GM18505 (cell line): ENCODE measurements around the gene SYPL2.
"Not testable (repeated sequence)": the region's sequence is repeated elsewhere in the genome, so short reads cannot be mapped to it uniquely, and the experiment has no call there.

Experiments used
- ATAC-seq: cut with Tn5 transposase; IDR thresholded peaks from one replicate; pipeline ENCODE4 v1.9.1; 2021; ENCODE audit not compliant: unreplicated experiment
- POLR2A ChIP-seq: IDR thresholded peaks from 4 replicates; pipeline ENCODE4 v1.6.1; 2011; ENCODE audit warnings: borderline replicate concordance; ENCODE audit not compliant: insufficient read depth, insufficient read length; ENCODE audit errors: extremely low read depth

SYPL2 gene

DNA sequence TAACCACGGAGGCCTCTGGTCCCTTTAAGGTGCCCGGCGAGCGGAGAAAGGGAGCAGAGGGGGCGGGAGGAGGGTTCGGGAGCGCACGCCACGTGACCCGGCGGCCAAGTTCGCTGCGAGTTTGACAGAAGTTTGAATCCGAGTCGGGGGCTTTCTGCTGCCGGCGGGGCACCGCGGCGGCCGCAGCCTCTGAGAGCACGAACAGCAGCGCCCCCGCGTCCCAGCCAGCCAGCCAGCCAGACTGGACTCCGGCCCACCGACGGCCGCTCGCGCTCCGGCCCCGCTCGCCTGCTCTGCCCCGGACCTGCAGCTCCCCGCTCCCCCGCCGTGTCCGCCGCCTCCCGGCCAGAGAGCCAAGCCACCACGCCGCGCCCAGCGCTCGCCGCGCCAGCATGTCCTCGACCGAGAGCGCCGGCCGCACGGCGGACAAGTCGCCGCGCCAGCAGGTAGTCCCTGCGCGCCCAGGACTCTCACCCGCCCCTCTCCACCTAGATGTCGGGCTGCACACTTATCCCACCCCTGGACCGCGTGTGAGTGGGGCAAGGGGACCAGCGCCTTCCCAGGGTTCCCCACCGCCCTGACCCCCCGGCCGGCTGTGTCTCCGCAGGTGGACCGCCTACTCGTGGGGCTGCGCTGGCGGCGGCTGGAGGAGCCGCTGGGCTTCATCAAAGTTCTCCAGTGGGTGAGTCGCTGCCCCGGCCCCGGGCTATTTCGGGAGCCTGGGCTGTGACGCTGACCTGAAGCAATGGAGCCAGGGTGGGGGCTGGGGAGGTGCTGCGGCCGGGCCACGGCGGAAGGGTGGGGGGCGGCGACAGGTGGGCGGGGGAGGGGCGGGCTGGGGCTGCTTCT is at the start of gene SYPL2:
TSS of gene SYPL2 (plus strand) at position 95 of the 849 bp plus-strand sequence. CDS start at position 393, 298 bp downstream.
- no peak for ATAC-seq
- TF ChIP-seq POLR2A = no peak

DNA sequence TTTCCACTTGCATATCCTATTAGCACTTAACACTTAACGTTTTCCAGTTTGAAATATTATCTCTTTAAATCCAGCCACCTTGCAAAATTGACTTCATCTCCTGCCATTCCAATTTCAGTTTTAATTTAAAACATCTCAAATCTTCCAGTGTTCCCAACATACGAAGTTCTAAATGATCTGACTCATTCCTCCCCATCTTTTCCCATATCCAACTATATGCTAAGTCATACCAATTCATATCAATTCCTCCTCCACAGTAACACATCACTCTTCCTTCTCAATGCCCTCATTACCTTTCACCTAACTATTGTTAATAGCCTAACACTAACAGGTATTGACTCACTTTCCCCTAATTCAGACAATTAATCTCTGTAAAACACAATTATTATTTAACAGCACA is 42.8 kb upstream of the SYPL2 start:
- no peak for ATAC-seq

GRCh38 chr1:109425391-109426280 is 40.7 kb upstream of the SYPL2 start:
- TF ChIP-seq POLR2A = no peak
- peak; percentile 30 for ATAC-seq

More for the DNA sequence above, 42.8 kb upstream of the SYPL2 start:
- no peak for TF ChIP-seq POLR2A

- peak; percentile 94 for ATAC-seq
- peak; percentile 96 for TF ChIP-seq POLR2A
These were observed 39.8 kb upstream of the SYPL2 start, which contains the start of gene PSMA5 for GRCh38 chr1:109426281-109427170. PSMA5 (minus strand) TSS chr1:109426448; CDS start chr1:109426330, 118 bp downstream.

- TF ChIP-seq POLR2A = no peak
- ATAC-seq = no peak
These were observed 39.2 kb upstream of the SYPL2 start for GRCh38 chr1:109427171-109427467.

- no peak for ATAC-seq
- TF ChIP-seq POLR2A = no peak
These were observed 34.0 kb upstream of the SYPL2 start for GRCh38 chr1:109432336-109432735.

DNA sequence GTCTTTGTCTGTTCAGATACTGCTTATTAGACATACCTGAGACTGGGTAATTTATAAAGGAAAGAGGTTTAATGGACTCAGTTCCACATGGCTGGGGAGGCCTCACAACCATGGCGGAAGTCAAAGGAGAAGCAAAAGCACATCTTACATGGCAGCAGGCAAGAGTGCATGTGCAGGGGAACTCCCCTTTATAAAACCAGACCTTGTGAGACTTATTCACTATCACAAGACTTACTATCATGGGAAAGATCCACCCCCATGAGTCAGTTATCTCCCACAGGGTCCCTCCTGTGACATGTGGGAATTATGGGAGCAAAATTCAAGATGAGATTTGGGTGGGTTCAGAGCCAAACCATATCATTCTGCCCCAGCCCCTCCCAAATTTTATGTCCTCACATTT is 33.0 kb upstream of the SYPL2 start:
- TF ChIP-seq POLR2A = no peak
- no peak for ATAC-seq

GRCh38 chr1:109434484-109434883 is 31.9 kb upstream of the SYPL2 start:
- no peak for ATAC-seq
- no peak for TF ChIP-seq POLR2A

DNA sequence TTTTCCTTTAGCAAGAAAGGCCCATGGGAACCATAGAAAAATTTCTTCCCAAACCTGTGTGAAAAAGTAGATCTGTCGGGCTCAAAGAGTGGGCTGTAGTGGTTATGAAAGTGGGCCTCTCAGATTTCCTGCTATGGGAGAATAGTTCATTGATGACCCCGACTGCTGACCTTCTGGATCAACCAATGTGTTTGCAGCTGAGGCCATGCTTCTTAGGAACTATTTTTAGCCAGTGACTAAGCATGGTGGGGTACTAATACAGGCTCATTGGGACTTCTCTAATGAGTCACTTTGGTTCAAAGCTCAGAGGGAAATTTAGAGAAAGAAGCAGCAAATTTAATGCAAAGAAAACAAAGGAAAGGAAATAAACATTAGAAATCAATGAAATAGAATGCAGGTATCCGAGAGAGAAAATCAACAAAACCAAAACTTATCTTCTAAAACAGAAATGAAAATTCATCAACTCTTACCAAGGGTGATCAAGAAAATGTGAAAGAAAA is 27.5 kb upstream of the SYPL2 start:
- ATAC-seq = no peak
- TF ChIP-seq POLR2A = no peak

GRCh38 chr1:109441069-109441468 is 25.3 kb upstream of the SYPL2 start:
- no peak for TF ChIP-seq POLR2A
- no peak for ATAC-seq

GRCh38 chr1:109443476-109443875 is 22.9 kb upstream of the SYPL2 start:
- ATAC-seq = no peak
- no peak for TF ChIP-seq POLR2A

DNA sequence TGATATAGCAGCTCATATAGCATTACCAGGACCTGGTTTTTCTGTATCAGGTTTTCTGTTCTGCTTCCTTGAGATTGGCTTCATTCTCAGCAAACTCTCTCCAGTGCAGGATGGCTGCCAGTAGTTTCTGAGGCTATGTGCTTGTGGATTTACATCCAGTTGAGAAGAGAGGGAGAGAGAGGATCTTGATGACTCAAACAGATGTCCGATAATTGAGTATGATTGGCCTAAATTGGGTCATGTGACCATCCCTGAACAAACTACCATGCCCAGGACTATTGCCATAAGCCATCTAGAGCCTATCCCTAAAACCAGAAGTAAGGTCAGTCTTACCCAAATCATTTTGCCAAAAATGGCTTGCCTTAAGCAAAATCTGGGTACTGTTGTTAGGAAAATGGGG is 22.0 kb upstream of the SYPL2 start:
- TF ChIP-seq POLR2A = no peak
- ATAC-seq = no peak

GRCh38 chr1:109445949-109446695 is 20.2 kb upstream of the SYPL2 start:
- ATAC-seq = not testable (repeated sequence)
